Epithelial cell of proximal tubule (primary cell): Measurements from ENCODE around the gene AKAP9. TPM values are rescaled to one million over a fixed set of nuclear protein-coding genes. Genes with fewer than 3 reads are reported as not detected.
"Not testable (repeated sequence)": the region's sequence is repeated elsewhere in the genome, so short reads cannot be mapped to it uniquely, and the experiment has no call there.

ENCODE experiments used
- DNase-seq: peaks from one replicate; pipeline ENCODE4 v3.0.0-alpha.2; 2011; ENCODE audit warnings: low read depth
- H3K4me3 ChIP-seq: 2 replicates; pipeline ENCODE4 v1.5.1; 2011; ENCODE audit warnings: low read depth, mild to moderate bottlenecking, low read length
- CTCF ChIP-seq: conservative IDR thresholded peaks from 2 replicates; pipeline ENCODE4 v1.5.1; 2012; ENCODE audit warnings: low read depth, mild to moderate bottlenecking, low read length
- total RNA-seq: library from RNA; depleted of rRNA; stranded (reverse); fragments of >200 nt; gene quantifications from 2 replicates; pipeline ENCODE4 v1.2.3, GENCODE V29; 2015

The AKAP9 gene
- total RNA-seq, 1 donor from 2014 or later: 19.6 TPM

GRCh38 chr7:91959023-91959422 is 18.4 kb downstream of the AKAP9 start:
- DNase-seq: no peak
- no peak for TF ChIP-seq CTCF

GRCh38 chr7:91961816-91962215 is 21.2 kb downstream of the AKAP9 start:
- no peak overlapping the region for H3K4me3 ChIP-seq
- no peak for TF ChIP-seq CTCF
- no peak for DNase-seq

More at GRCh38 chr7:91959023-91959422, 18.4 kb downstream of the AKAP9 start:
- H3K4me3 ChIP-seq: no peak overlapping the region

- no peak for TF ChIP-seq CTCF
- DNase-seq: no peak
- no peak overlapping the region for H3K4me3 ChIP-seq
Measured at GRCh38 chr7:91962419-91962818, 21.8 kb downstream of the AKAP9 start.

DNA sequence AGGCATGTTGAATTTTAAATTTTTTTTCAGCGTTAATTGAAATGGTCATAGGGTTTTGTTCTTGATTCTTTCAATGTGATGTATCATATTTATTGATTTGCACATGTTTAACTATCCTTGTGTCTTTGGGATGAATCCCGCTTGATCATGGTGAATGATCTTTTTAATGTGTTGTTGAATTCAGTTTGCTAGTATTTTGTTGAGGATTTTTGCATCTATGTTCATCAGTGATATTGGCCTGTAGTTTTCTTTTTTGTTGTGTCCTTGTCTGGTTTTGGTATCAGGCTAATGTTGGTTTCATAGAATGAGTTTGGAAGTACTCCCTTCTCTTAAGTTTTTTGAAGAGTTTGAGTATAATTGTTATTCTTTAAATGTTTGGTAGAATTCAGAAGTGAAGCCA is 26.9 kb downstream of the AKAP9 start:
- H3K4me3 ChIP-seq, DNase-seq: not testable (repeated sequence)

- TF ChIP-seq CTCF: no peak
- no peak for DNase-seq
Measured at GRCh38 chr7:91973639-91974038, 33.0 kb downstream of the AKAP9 start.

GRCh38 chr7:91974066-91974465 is 33.4 kb downstream of the AKAP9 start:
- no peak overlapping the region for H3K4me3 ChIP-seq
- DNase-seq: no peak
- TF ChIP-seq CTCF: no peak

More at GRCh38 chr7:91973639-91974038, 33.0 kb downstream of the AKAP9 start:
- no peak overlapping the region for H3K4me3 ChIP-seq

DNA sequence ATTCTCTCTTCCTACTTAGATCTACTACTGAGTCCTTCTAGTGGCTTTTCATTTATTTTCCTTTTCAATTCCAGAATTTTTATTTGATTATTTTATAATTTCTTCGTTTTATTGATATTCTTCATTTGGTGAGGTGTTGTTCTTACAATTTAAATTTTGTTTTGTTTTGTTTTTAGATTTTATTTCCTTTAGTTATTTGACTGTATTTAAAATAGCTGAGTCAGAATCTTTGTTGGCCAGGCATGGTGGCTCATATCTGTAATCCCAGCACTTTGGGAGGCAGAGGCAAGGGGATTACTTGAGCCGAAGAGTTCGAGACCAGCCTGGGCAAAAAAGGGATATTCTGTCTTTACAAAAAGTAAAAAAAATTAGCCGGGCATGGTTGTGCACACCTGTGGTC is 36.1 kb downstream of the AKAP9 start:
- TF ChIP-seq CTCF: no peak
- H3K4me3 ChIP-seq: no peak overlapping the region
- DNase-seq: no peak

GRCh38 chr7:91979590-91979989 is 38.9 kb downstream of the AKAP9 start:
- TF ChIP-seq CTCF: no peak
- no peak for DNase-seq

DNA sequence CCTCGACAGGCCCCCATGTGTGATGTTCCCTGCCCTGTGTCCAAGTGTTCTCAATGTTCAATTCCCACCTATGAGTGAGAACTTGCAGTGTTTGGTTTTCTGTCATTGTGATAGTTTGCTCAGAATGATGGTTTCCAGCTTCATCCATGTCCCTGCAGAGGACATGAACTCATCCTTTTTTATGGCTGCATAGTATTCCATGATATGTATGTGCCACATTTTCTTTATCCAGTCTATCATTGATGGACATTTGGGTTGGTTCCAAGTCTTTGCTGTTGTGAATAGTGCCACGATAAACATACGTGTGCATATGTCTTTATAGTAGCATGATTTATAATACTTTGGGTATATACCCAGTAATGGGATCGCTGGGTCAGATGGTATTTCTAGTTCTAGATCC is 41.7 kb downstream of the AKAP9 start:
- not testable (repeated sequence) for H3K4me3 ChIP-seq, DNase-seq

More at GRCh38 chr7:91979590-91979989, 38.9 kb downstream of the AKAP9 start:
- no peak overlapping the region for H3K4me3 ChIP-seq
